Neuronal stem cell (in vitro differentiated cells): ENCODE measurements around the gene RBSN.

ENCODE experiments used
- DNase-seq: peaks from one replicate; pipeline ENCODE4 v3.0.0-alpha.2; 2013; ENCODE audit warnings: low spot score
- H2AFZ ChIP-seq: one replicate; pipeline ENCODE4 v1.6.1; 2013; ENCODE audit warnings: mild to moderate bottlenecking, low read length, inconsistent platforms
- H2AK5ac ChIP-seq: 2 replicates; pipeline ENCODE4 v1.6.1; 2013; ENCODE audit warnings: low read depth, mild to moderate bottlenecking, inconsistent platforms, low read length, moderate library complexity, mixed read lengths
- H2BK120ac ChIP-seq: 2 replicates; pipeline ENCODE4 v1.6.1; 2013; ENCODE audit warnings: low read depth, mild to moderate bottlenecking, inconsistent platforms, low read length, moderate library complexity, mixed read lengths
- H2BK12ac ChIP-seq: one replicate; pipeline ENCODE4 v1.6.1; 2013; ENCODE audit warnings: low read length, inconsistent platforms
- H2BK15ac ChIP-seq: 2 replicates; pipeline ENCODE4 v1.6.1; 2013; ENCODE audit warnings: mild to moderate bottlenecking, low read length, inconsistent platforms, mixed read lengths
- H2BK5ac ChIP-seq: one replicate; pipeline ENCODE4 v1.6.1; 2013; ENCODE audit warnings: inconsistent platforms, mild to moderate bottlenecking, low read length, moderate library complexity
- H3K14ac ChIP-seq: one replicate; pipeline ENCODE4 v1.6.1; 2013; ENCODE audit warnings: low read length, inconsistent platforms
- H3K18ac ChIP-seq: 2 replicates; pipeline ENCODE4 v1.6.1; 2013; ENCODE audit warnings: low read length, inconsistent platforms
- H3K23ac ChIP-seq: 2 replicates; pipeline ENCODE4 v1.6.1; 2013; ENCODE audit warnings: low read depth, mild to moderate bottlenecking, mixed read lengths, low read length, inconsistent platforms; ENCODE audit not compliant: poor library complexity
- H3K27ac ChIP-seq: replicated peaks from 3 replicates; pipeline ENCODE4 v1.5.1; 2013; ENCODE audit warnings: low read length, inconsistent platforms
- H3K27me3 ChIP-seq, 3 experiments: 2 replicates each; pipeline ENCODE4 v1.6.1; 2013; ENCODE audit warnings: low read length in 3 of 3, mild to moderate bottlenecking in 2 of 3, inconsistent platforms in 1 of 3, low read depth in 1 of 3, mixed read lengths in 1 of 3, moderate library complexity in 1 of 3; ENCODE audit not compliant: control insufficient read depth in 3 of 3, insufficient read depth in 3 of 3
- H3K36me3 ChIP-seq, 2 donors: replicated peaks in 1 of 2; 2 replicates each; pipeline ENCODE4 v1.6.1; 2013; ENCODE audit warnings: low read length in 2 of 2; ENCODE audit not compliant: control insufficient read depth in 2 of 2, insufficient read depth in 2 of 2
- H3K4ac ChIP-seq: 2 replicates; pipeline ENCODE4 v1.6.1; 2013; ENCODE audit warnings: inconsistent platforms, mild to moderate bottlenecking, low read length, moderate library complexity
- H3K4me1 ChIP-seq, 2 donors: 1 replicate in 1 of 2; 2 replicates in 1 of 2; pipeline ENCODE4 v1.6.1; 2013; ENCODE audit warnings: low read length in 2 of 2, low read depth in 1 of 2; ENCODE audit not compliant: control insufficient read depth in 2 of 2, insufficient read depth in 1 of 2
- H3K4me2 ChIP-seq: one replicate; pipeline ENCODE4 v1.6.1; 2013; ENCODE audit warnings: mild to moderate bottlenecking, low read length, inconsistent platforms; ENCODE audit not compliant: insufficient read depth, poor library complexity, severe bottlenecking
- H3K4me3 ChIP-seq, 2 donors: 2 replicates each; pipeline ENCODE4 v1.5.1; 2013; ENCODE audit warnings: low read length in 2 of 2, mild to moderate bottlenecking in 2 of 2, inconsistent platforms in 1 of 2, moderate library complexity in 1 of 2
- H3K79me1 ChIP-seq: one replicate; pipeline ENCODE4 v1.6.1; 2013; ENCODE audit warnings: low read depth, mild to moderate bottlenecking, inconsistent platforms, low read length, moderate library complexity
- H3K9ac ChIP-seq: one replicate; pipeline ENCODE4 v1.6.1; 2013; ENCODE audit warnings: mild to moderate bottlenecking, low read depth, low read length, inconsistent platforms; ENCODE audit not compliant: poor library complexity
- H3K9me3 ChIP-seq, 2 donors: replicated peaks in 1 of 2; 2 replicates each; pipeline versions ENCODE3 to v1.6.1; 2013; ENCODE audit warnings: low read length in 2 of 2, mild to moderate bottlenecking in 2 of 2, inconsistent platforms in 1 of 2, low read depth in 1 of 2, mixed read lengths in 1 of 2, moderate library complexity in 1 of 2; ENCODE audit not compliant: control insufficient read depth in 2 of 2, insufficient read depth in 1 of 2
- H4K8ac ChIP-seq: one replicate; pipeline ENCODE4 v1.6.1; 2013; ENCODE audit warnings: low read depth, mild to moderate bottlenecking, inconsistent platforms, low read length, moderate library complexity
- H4K91ac ChIP-seq: one replicate; pipeline ENCODE4 v1.6.1; 2013; ENCODE audit warnings: low read length, low read depth, mild to moderate bottlenecking, inconsistent platforms; ENCODE audit not compliant: poor library complexity
- WGBS, 2 donors: extraction: QIAGEN DNeasy Blood & Tissue Kit; methylation state at CpG; one replicate each; pipeline ENCODE4 v1.1.7; 2013; ENCODE audit warnings: missing lambda C conversion rate in 2 of 2, mixed read lengths in 1 of 2; ENCODE audit not compliant: insufficient read length in 2 of 2, insufficient replicate concordance in 1 of 2; ENCODE audit errors: extremely low coverage in 2 of 2; 5-methylcytosine and 5-hydroxymethylcytosine counted together

RBSN gene

DNA sequence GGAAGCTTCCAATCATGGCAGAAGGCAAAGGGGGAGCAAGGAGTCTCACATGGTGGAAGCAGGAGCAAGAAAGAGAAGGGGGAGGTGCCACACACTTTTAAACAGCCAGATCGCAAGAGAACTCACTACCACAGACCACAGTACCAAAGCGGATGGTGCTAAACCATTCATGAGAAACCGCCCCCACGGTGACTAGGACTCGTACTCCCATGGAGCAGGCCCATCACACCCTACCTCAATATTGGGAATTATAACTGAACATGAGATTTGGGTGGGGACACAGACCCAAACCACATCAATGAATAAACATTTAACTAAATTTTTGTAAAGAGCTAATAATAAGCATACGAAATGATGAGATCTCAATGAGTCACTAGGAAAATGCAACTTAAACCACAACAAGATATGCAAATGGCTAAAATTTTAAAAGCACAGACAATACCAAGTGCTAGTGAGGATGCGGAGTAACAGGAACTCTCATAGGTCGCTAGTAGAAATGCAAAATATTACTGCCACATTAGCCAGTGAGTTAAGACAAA lies 43.9 kb downstream of the RBSN start:
- Histone ChIP-seq H3K9me3 (peaks cover 0 to 2% of the 10 kb centered on the region in 2 donors), H3K4ac (no peak overlapping the region), H3K27me3 (no peaks in the 10 kb centered on the region), H3K4me3 (no peak overlapping the region), H2AFZ (no peak overlapping the region), H3K14ac (no peak overlapping the region), H4K91ac (no peak overlapping the region), H4K8ac (no peak overlapping the region), H3K23ac (no peak overlapping the region), H3K79me1 (peaks cover 3% of the 10 kb centered on the region), H3K36me3 (peaks cover 26 to 84% of the 10 kb centered on the region in 2 donors), H3K27ac (no peak overlapping the region), H3K18ac (no peak overlapping the region), H3K4me1 (peaks cover 0 to 14% of the 10 kb centered on the region in 2 donors), H2BK120ac (no peak overlapping the region), H2BK12ac (no peak overlapping the region), H3K9ac (no peak overlapping the region), H2AK5ac (no peak overlapping the region), H2BK5ac (no peak overlapping the region), H2BK15ac (no peak overlapping the region), H3K4me2 (no peak overlapping the region)
- no peak for DNase-seq
- WGBS, 2 donors = no CpG with 5 or more reads among the region's 8 CpGs

DNA sequence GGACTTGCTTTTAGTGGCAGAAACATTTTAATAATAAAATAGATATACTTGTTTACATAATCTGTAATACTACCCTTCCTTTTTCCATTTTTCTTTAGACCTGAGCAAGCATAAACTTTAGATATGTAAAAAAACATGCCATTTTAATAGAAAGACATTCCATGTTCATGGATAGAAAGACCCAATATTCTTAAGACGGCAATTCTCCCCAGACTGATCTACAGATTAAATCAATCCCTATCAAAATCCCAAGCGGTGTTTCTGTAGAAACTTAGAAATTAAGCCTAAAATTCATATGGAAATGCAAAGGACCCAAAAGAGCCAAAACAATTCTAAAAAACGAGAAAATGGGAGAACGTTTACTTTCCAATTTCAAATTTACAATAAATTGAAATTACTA lies 45.4 kb downstream of the RBSN start:
- no peak overlapping the region for H4K8ac ChIP-seq
- peaks cover 23 to 85% of the 10 kb centered on the region in 2 donors for H3K36me3 ChIP-seq
- no peak overlapping the region for H3K4me2 ChIP-seq
- no peak overlapping the region for H2BK5ac ChIP-seq
- H3K14ac ChIP-seq = no peak overlapping the region
- H3K27me3 ChIP-seq = no peaks in the 10 kb centered on the region
- H3K9me3 ChIP-seq = no peaks in the 10 kb centered on the region
- H3K4ac ChIP-seq = no peak overlapping the region
- H2BK12ac ChIP-seq = no peak overlapping the region
- no peak overlapping the region for H3K4me3 ChIP-seq
- no peak overlapping the region for H2BK15ac ChIP-seq
- no peak overlapping the region for H3K18ac ChIP-seq
- no peak overlapping the region for H2AFZ ChIP-seq
- peaks cover 6% of the 10 kb centered on the region for H3K79me1 ChIP-seq
- no peak overlapping the region for H4K91ac ChIP-seq
- no peak overlapping the region for H3K23ac ChIP-seq
- DNase-seq = no peak
- H3K4me1 ChIP-seq = peaks cover 0 to 14% of the 10 kb centered on the region in 2 donors
- no peak overlapping the region for H2AK5ac ChIP-seq
- peak overlapping the region; percentile 75 for H3K27ac ChIP-seq
- no peak overlapping the region for H3K9ac ChIP-seq
- WGBS, 2 donors = no CpG with 5 or more reads among the region's 4 CpGs
- H2BK120ac ChIP-seq = no peak overlapping the region

DNA sequence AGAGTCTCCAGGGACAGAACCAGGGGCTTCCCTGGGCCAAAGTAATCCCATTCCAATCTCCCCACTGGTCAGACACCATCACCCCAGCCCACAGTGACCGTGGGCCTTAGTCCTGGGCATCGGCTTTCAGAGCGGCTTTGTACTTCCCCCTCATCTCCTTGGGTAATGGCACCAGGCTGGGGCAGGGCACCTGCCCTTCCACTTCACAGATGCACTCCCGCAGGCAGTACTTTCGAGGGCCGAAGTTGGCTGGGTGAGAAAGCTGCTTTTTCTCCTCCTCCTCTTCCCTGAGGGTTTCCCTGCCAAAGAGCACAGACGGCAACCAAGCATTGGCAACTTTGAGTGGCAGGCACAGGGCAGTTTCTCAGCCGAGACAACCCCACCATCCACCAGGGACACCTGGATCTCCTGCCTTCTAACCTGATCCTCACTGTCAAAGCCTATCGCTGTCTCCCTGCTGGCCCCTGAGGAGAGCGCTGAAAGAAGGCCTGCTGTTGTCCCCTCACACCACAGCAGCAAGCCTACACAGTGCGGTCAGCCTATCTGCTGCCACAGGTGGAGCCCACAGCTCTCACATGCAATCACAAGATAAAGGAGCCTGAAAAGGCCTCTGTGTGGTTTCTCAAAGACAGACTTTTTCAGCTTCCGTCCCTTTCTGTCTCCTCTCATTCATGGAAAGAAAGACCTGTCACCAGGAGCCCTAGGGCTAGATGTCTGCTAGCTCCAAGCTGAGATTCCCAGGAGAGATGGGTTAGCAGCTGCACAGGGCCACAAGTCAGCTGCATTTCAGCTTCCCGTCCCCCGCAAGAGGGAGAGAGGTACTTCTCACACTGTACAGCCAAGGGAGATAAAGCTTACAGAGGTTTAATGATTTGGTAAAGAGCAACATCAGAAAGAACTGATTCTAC lies 46.4 kb downstream of the RBSN start:
- Histone ChIP-seq H2BK15ac (peak overlapping the region; percentile 43), H2AFZ (no peak overlapping the region), H2BK12ac (peak overlapping the region; percentile 60), H3K4me3 (no peak overlapping the region), H2BK5ac (peak overlapping the region; percentile 3), H2AK5ac (peak overlapping the region; percentile 67), H3K9ac (no peak overlapping the region), H4K91ac (no peak overlapping the region), H3K18ac (peak overlapping the region; percentile 54), H3K4me1 (peaks cover 0 to 14% of the 10 kb centered on the region in 2 donors), H3K23ac (peak overlapping the region; percentile 60), H4K8ac (no peak overlapping the region), H3K4me2 (peak overlapping the region; percentile 19), H3K9me3 (no peaks in the 10 kb centered on the region), H2BK120ac (no peak overlapping the region), H3K36me3 (peaks cover 21 to 87% of the 10 kb centered on the region in 2 donors), H3K79me1 (peaks cover 6% of the 10 kb centered on the region), H3K4ac (no peak overlapping the region), H3K27me3 (no peaks in the 10 kb centered on the region), H3K14ac (peak overlapping the region; percentile 14), H3K27ac (peak overlapping the region; percentile 75)
- no peak for DNase-seq
- no CpG with 5 or more reads among the region's 14 CpGs for WGBS, 2 donors

DNA sequence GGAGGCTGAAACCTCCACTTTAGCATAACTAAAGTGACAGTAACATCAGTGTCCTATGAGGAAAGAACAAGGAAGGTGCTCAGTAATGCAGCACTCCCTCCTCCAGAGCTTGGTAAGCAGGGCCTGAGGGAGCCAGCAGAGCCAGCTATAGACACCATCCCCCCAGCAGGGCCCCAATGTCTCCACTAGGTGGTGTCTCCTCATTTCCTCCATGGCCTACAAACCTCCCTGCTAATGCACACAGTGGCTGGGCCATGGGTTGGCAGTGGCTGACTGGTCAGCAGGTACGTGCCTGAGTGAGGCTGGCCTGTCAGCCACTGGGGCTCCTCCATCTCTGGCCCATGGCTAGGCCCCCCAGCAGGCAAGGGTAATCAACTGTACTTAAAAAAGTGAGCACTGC lies 47.4 kb downstream of the RBSN start:
- H3K4ac ChIP-seq = no peak overlapping the region
- no peak overlapping the region for H2BK15ac ChIP-seq
- H3K27me3 ChIP-seq = no peaks in the 10 kb centered on the region
- whole genome bisulfite sequencing, 2 donors = no CpG with 5 or more reads among the region's 1 CpG
- H3K9me3 ChIP-seq = no peaks in the 10 kb centered on the region
- no peak overlapping the region for H2BK12ac ChIP-seq
- no peak overlapping the region for H4K91ac ChIP-seq
- no peak overlapping the region for H3K4me3 ChIP-seq
- no peak overlapping the region for H4K8ac ChIP-seq
- H3K23ac ChIP-seq = no peak overlapping the region
- no peak overlapping the region for H3K18ac ChIP-seq
- peaks cover 5% of the 10 kb centered on the region for H3K79me1 ChIP-seq
- H2BK120ac ChIP-seq = no peak overlapping the region
- H3K4me2 ChIP-seq = no peak overlapping the region
- H3K27ac ChIP-seq = no peak overlapping the region
- H2BK5ac ChIP-seq = no peak overlapping the region
- H2AFZ ChIP-seq = no peak overlapping the region
- H3K36me3 ChIP-seq = peaks cover 24 to 87% of the 10 kb centered on the region in 2 donors
- H3K14ac ChIP-seq = no peak overlapping the region
- H3K4me1 ChIP-seq = peaks cover 0 to 14% of the 10 kb centered on the region in 2 donors
- H3K9ac ChIP-seq = no peak overlapping the region
- H2AK5ac ChIP-seq = no peak overlapping the region
- DNase-seq = no peak
